Keratinocyte (primary cell): ENCODE data around the gene KCNK17. TPM values are rescaled to one million over a fixed set of nuclear protein-coding genes. Genes with fewer than 3 reads are reported as not detected.

Experiments used
- DNase-seq: peaks from one replicate; pipeline ENCODE4 v3.0.0-alpha.2; 2011; ENCODE audit warnings: low read depth, missing footprints, low spot score
- FAIRE-seq: peaks from 2 replicates; lab custom pipeline; 2011; peaks lifted over from hg19 to GRCh38; lab: Jason Lieb, UNC
- H2AFZ ChIP-seq: 2 replicates; pipeline ENCODE4 v1.6.0; 2012; ENCODE audit warnings: low read length, control low read depth, inconsistent platforms; ENCODE audit not compliant: control insufficient read depth
- H3K27ac ChIP-seq: 2 replicates; pipeline ENCODE4 v1.5.1; 2011; ENCODE audit warnings: low read length; ENCODE audit not compliant: control insufficient read depth, insufficient read depth
- H3K27me3 ChIP-seq: 3 replicates; pipeline ENCODE4 v1.6.0; 2011; ENCODE audit warnings: low read length; ENCODE audit not compliant: control insufficient read depth, insufficient read depth; ENCODE audit errors: extremely low read depth
- H3K36me3 ChIP-seq, 2 experiments: 2 replicates in 1 of 2; 3 replicates in 1 of 2; pipeline ENCODE4 v1.5.1; 2011; ENCODE audit warnings: low read length in 2 of 2, mild to moderate bottlenecking in 1 of 2; ENCODE audit not compliant: control insufficient read depth in 2 of 2, insufficient read depth in 2 of 2; ENCODE audit errors: extremely low read depth in 1 of 2
- H3K4me1 ChIP-seq: 3 replicates; pipeline ENCODE4 v1.5.1; 2011; ENCODE audit warnings: low read length; ENCODE audit not compliant: control insufficient read depth, insufficient read depth; ENCODE audit errors: extremely low read depth
- H3K4me2 ChIP-seq: 3 replicates; pipeline ENCODE4 v1.6.0; 2011; ENCODE audit warnings: low read depth, low read length; ENCODE audit not compliant: control insufficient read depth, insufficient read depth; ENCODE audit errors: extremely low read depth
- H3K4me3 ChIP-seq, 3 experiments: fragments of 200-600 bp in 1 of 3; sonication (generic) in 1 of 3; 2 replicates in 2 of 3; 3 replicates in 1 of 3; pipeline ENCODE4 v1.5.1; 2011 to 2016; ENCODE audit warnings: low read length in 3 of 3, mild to moderate bottlenecking in 3 of 3, control low read depth in 2 of 3, inconsistent platforms in 1 of 3, low read depth in 1 of 3, mixed read lengths in 1 of 3, mixed run types in 1 of 3, moderate library complexity in 1 of 3; ENCODE audit not compliant: control insufficient read depth in 2 of 3, insufficient read depth in 2 of 3; ENCODE audit errors: extremely low read depth in 1 of 3
- H3K79me2 ChIP-seq: 2 replicates; pipeline ENCODE4 v1.6.0; 2012; ENCODE audit warnings: low read length; ENCODE audit not compliant: control insufficient read depth, insufficient read depth
- H3K9ac ChIP-seq: 3 replicates; pipeline ENCODE4 v1.6.0; 2011; ENCODE audit warnings: low read length; ENCODE audit not compliant: control insufficient read depth, insufficient read depth; ENCODE audit errors: extremely low read depth
- H3K9me1 ChIP-seq: 3 replicates; pipeline ENCODE4 v1.6.0; 2011; ENCODE audit warnings: low read length; ENCODE audit not compliant: control insufficient read depth, insufficient read depth; ENCODE audit errors: extremely low read depth
- H3K9me3 ChIP-seq: 2 replicates; pipeline ENCODE4 v1.5.1; 2012; ENCODE audit warnings: low read depth, low read length; ENCODE audit not compliant: control insufficient read depth
- H4K20me1 ChIP-seq: 3 replicates; pipeline ENCODE4 v1.6.0; 2011; ENCODE audit warnings: low read length; ENCODE audit not compliant: control insufficient read depth, insufficient read depth; ENCODE audit errors: extremely low read depth
- CTCF ChIP-seq, 3 experiments: IDR thresholded peaks in 1 of 3; conservative IDR thresholded peaks in 1 of 3; optimal IDR thresholded peaks in 1 of 3; 2 replicates in 2 of 3; 3 replicates in 1 of 3; pipeline versions ENCODE3 to v1.5.1; 2011; ENCODE audit warnings: low read length in 3 of 3, mild to moderate bottlenecking in 3 of 3, moderate library complexity in 2 of 3, control low read depth in 1 of 3, inconsistent platforms in 1 of 3; ENCODE audit not compliant: insufficient read depth in 2 of 3; ENCODE audit errors: extremely low read depth in 1 of 3
- EZH2 ChIP-seq: IDR thresholded peaks from one replicate; pipeline ENCODE4 v1.6.1; 2012; ENCODE audit warnings: inconsistent platforms, mild to moderate bottlenecking, low read length, moderate library complexity
- dilution Hi-C: fragments of 300-500 bp; cut with MboI; formaldehyde crosslinking; loops from one replicate; pipeline ENCODE4 v1.7.0; 2020; ENCODE audit warnings: low sequenced_read_pairs; ENCODE audit not compliant: extremely low pct_ligation_motif_present
- polyA plus RNA-seq, 5 experiments: library from polyadenylated mRNA; depleted of rRNA in 3 of 5; stranded (reverse) in 3 of 5; stranded (forward) in 1 of 5; unstranded in 1 of 5; fragments of >200 nt; gene quantifications; 1 replicate in 1 of 5; 2 replicates in 3 of 5; 3 replicates in 1 of 5; pipeline versions ENCODE4 v1.2.1 to v1.2.3, GENCODE V29; 2011 to 2012; ENCODE audit warnings: missing spikeins in 2 of 5, low read depth in 1 of 5, low replicate concordance in 1 of 5

Gene KCNK17
- polyA plus RNA-seq, 1 donor (not counting 4 experiments of a cell fraction or from before 2014, with no cell fraction given), result not detected

GRCh38 chr6:39343396-39343870 lies 29.2 kb upstream of the KCNK17 start:
- TF ChIP-seq CTCF (optimal IDR thresholded peaks at IDR 0.05 in 1 of 3, IDR thresholded peaks at IDR 0.05 in 1 of 3, conservative IDR thresholded peaks at IDR 0.05 in 1 of 3; ENCODE audit: extremely low read depth in 1 of 3, insufficient read depth in 2 of 3, low read length in 3 of 3) (no peak), EZH2 (no peak)
- Histone ChIP-seq H3K9me1 (no peaks in the 10 kb centered on the region), H2AFZ (no peak overlapping the region), H3K27ac (no peak overlapping the region), H3K9me3 (no peaks in the 10 kb centered on the region), H3K4me2 (no peak overlapping the region), H3K36me3 (no peaks in the 10 kb centered on the region), H3K27me3 (no peaks in the 10 kb centered on the region), H3K9ac (no peak overlapping the region), H4K20me1 (no peaks in the 10 kb centered on the region), H3K79me2 (no peaks in the 10 kb centered on the region), H3K4me3 (no peak overlapping the region), H3K4me1 (no peaks in the 10 kb centered on the region)
- FAIRE-seq (no peak), DNase-seq (no peak)
- dilution Hi-C loops, result no loop called here

- no peak overlapping the region for H3K4me3 ChIP-seq
- H3K9me3 ChIP-seq, result no peaks in the 10 kb centered on the region
- no peaks in the 10 kb centered on the region for H3K36me3 ChIP-seq
- H3K27ac ChIP-seq, result no peak overlapping the region
- H3K4me2 ChIP-seq, result no peak overlapping the region
- no peaks in the 10 kb centered on the region for H3K79me2 ChIP-seq
- H3K9ac ChIP-seq, result no peak overlapping the region
- TF ChIP-seq CTCF (optimal IDR thresholded peaks at IDR 0.05 in 1 of 3, IDR thresholded peaks at IDR 0.05 in 1 of 3, conservative IDR thresholded peaks at IDR 0.05 in 1 of 3; ENCODE audit: extremely low read depth in 1 of 3, insufficient read depth in 2 of 3, low read length in 3 of 3) (no peak), EZH2 (no peak)
- DNase-seq (no peak), FAIRE-seq (no peak)
- no peaks in the 10 kb centered on the region for H3K9me1 ChIP-seq
- H3K4me1 ChIP-seq, result no peaks in the 10 kb centered on the region
- peaks cover under 1% of the 10 kb centered on the region for H3K27me3 ChIP-seq
- dilution Hi-C loops, result no loop called here
- H4K20me1 ChIP-seq, result no peaks in the 10 kb centered on the region
- no peak overlapping the region for H2AFZ ChIP-seq
These were observed 28.6 kb upstream of the KCNK17 start for GRCh38 chr6:39342692-39343395.
